Epithelial cell of prostate (primary cell): ENCODE results near the gene BMPER.

Experiments used
- DNase-seq: peaks from one replicate; pipeline ENCODE4 v3.0.0-alpha.2; 2011; ENCODE audit warnings: low read depth, low spot score
- H3K27ac ChIP-seq: fragments of 450-650 bp; 2 replicates; pipeline ENCODE4 v1.5.1; 2017; ENCODE audit warnings: mild to moderate bottlenecking

The BMPER gene

DNA sequence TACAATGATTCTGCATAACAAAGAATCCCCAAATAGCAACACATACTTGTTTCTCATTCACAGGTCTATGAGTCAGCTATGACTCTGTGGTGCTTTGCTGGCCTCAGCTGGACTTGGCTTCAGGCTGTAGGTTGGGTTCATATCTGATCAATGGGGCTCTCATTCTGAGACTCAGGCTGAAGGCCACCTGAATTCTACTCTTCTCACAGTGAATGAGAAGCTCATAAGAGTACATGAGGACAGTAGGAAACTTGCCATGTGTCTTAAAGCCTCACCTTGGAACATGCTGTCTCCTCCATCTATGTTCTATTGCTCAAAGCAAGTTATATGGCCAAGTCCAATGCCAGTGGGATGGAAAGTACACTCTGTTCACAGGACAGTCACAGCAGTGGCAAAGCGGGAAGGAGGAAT is 292.9 kb downstream of the BMPER start:
- no peak for DNase-seq

More for the DNA sequence above, 292.9 kb downstream of the BMPER start:
- no peak overlapping the region for H3K27ac ChIP-seq
